ENCODE measurements around the gene KLRF1.

Gene KLRF1, protein sequence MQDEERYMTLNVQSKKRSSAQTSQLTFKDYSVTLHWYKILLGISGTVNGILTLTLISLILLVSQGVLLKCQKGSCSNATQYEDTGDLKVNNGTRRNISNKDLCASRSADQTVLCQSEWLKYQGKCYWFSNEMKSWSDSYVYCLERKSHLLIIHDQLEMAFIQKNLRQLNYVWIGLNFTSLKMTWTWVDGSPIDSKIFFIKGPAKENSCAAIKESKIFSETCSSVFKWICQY

GRCh38 chr12:9827209-9827888, at the start of gene KLRF1:
Gene KLRF1, plus strand, starts transcription at chr12:9827481. Its CDS starts 64 bp downstream, at chr12:9827545.
- TF ChIP-seq, protein P1, sequence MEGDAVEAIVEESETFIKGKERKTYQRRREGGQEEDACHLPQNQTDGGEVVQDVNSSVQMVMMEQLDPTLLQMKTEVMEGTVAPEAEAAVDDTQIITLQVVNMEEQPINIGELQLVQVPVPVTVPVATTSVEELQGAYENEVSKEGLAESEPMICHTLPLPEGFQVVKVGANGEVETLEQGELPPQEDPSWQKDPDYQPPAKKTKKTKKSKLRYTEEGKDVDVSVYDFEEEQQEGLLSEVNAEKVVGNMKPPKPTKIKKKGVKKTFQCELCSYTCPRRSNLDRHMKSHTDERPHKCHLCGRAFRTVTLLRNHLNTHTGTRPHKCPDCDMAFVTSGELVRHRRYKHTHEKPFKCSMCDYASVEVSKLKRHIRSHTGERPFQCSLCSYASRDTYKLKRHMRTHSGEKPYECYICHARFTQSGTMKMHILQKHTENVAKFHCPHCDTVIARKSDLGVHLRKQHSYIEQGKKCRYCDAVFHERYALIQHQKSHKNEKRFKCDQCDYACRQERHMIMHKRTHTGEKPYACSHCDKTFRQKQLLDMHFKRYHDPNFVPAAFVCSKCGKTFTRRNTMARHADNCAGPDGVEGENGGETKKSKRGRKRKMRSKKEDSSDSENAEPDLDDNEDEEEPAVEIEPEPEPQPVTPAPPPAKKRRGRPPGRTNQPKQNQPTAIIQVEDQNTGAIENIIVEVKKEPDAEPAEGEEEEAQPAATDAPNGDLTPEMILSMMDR (IDR thresholded peaks at IDR 0.05; ENCODE audit: control insufficient read depth, insufficient read depth, low read depth, low read length, missing control alignments), result no peak
- H3K4me3 ChIP-seq (ENCODE audit: control insufficient read depth, low read depth, low read length), result no peak within 1 kb of the TSS
- no peak for DNase-seq (ENCODE audit: low read depth)

DNA sequence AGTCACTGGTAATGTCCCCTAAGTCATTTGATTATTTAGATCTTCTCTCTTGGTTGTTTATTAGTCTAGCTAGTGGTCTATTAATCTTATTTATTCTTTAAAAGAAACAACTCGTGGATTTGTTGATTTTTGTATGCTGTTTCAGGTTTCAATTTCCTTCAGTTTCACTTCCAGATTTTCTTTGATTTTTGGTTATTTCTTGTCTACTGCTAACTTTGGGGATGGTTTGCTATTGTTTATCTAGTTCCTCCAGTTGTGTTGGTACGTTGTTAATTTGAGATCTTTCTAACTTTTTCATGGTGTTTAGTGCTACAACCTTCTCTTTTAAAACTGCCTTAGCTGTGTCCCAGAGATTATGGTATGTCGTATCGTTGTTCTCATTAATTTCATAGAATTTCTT, 48.1 kb upstream of the KLRF1 start:
- TF ChIP-seq, protein P1 (IDR thresholded peaks at IDR 0.05; ENCODE audit: control insufficient read depth, insufficient read depth, low read depth, low read length, missing control alignments), result no peak
- DNase-seq (ENCODE audit: low read depth), result no peak
- no peak overlapping the region for H3K4me3 ChIP-seq (ENCODE audit: control insufficient read depth, low read depth, low read length)

DNA sequence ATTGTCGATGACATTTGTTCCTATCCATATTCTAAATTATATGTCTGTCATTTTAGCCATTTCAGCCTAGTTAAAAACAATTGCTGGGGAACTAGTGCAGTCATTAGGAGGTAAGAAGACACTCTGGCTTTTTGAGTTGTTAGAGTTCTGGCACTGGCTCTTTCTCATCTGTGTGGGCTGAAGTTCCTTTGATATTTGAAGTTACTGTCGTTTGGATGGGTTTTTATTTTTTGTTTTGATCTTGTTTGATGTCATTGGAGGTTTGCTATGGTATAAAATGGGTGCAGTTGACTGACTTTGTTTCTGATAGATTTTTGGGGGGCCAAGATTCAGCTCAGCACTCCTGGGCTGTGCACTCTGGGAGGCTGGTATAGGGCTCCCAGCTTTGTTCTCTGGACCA, 45.9 kb upstream of the KLRF1 start:
- DNase-seq (ENCODE audit: low read depth), result no peak
- TF ChIP-seq, protein P1 (IDR thresholded peaks at IDR 0.05; ENCODE audit: control insufficient read depth, insufficient read depth, low read depth, low read length, missing control alignments), result no peak
- H3K4me3 ChIP-seq (ENCODE audit: control insufficient read depth, low read depth, low read length), result no peak overlapping the region

GRCh38 chr12:9782547-9783382, 44.5 kb upstream of the KLRF1 start:
- no peak overlapping the region for H3K4me3 ChIP-seq (ENCODE audit: control insufficient read depth, low read depth, low read length)
- TF ChIP-seq, protein P1 (IDR thresholded peaks at IDR 0.05; ENCODE audit: control insufficient read depth, insufficient read depth, low read depth, low read length, missing control alignments), result no peak
- DNase-seq (ENCODE audit: low read depth), result no peak

DNA sequence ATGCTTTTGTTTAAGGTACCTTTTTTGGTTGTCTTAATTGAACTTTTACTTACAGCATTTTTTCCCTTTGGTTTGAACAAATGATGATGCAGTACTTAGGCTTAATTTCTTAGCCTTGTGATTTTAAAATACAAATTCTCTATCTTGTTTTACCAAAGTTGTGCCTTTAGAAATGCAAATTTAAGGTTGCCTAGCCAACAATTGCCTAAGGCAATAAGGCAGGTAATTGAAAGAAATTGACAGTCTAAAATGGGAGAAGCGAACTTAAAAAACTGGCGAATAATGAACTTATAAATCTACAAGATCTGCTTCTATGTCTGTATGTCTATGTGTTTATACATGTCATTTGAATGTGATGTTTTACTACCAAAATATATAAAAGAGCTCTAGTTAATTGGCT, 43.0 kb upstream of the KLRF1 start:
- DNase-seq (ENCODE audit: low read depth), result no peak
- H3K4me3 ChIP-seq (ENCODE audit: control insufficient read depth, low read depth, low read length), result no peak overlapping the region
- TF ChIP-seq, protein P1 (IDR thresholded peaks at IDR 0.05; ENCODE audit: control insufficient read depth, insufficient read depth, low read depth, low read length, missing control alignments), result no peak

DNA sequence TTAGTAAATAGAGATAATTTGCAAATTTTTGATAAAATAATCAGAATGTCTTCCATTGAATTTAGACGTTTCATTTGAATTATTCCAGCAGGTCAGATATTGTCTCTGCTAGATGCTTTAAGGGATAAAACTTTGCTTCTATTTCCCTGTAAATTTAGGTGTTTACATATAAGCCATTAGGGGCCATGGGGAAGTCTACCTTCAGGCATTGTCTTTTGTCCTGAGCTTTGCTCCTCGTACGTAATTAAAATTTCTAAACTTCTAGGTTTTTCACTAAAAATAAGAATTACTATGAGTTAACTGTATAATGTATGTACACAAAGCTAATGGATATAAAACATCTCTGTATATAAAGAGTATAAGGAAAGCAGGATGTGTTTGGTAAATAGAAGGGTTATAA, 42.5 kb upstream of the KLRF1 start:
- TF ChIP-seq, protein P1 (IDR thresholded peaks at IDR 0.05; ENCODE audit: control insufficient read depth, insufficient read depth, low read depth, low read length, missing control alignments), result no peak
- H3K4me3 ChIP-seq (ENCODE audit: control insufficient read depth, low read depth, low read length), result no peak overlapping the region
- DNase-seq (ENCODE audit: low read depth), result no peak
